Neural crest cell (in vitro differentiated cells): ENCODE data around the gene LTBP1. TPM values are rescaled to one million over a fixed set of nuclear protein-coding genes. Genes with fewer than 3 reads are reported as not detected.
A peak's percentile ranks its signal among the peaks of the same experiment; 100 is the strongest.

Source experiments
- DNase-seq: peaks from one replicate; pipeline ENCODE4 v3.0.0; 2021; ENCODE audit warnings: low read depth, mixed read lengths, low spot score
- H3K27ac Mint-ChIP-seq: one replicate; pipeline ENCODE4 v1.8.0; 2021; ENCODE audit warnings: mild to moderate bottlenecking, mixed read lengths; ENCODE audit not compliant: unreplicated experiment
- H3K27me3 Mint-ChIP-seq: 2 replicates; pipeline ENCODE4 v1.8.0; 2021; ENCODE audit warnings: low read depth, mild to moderate bottlenecking, mixed read lengths
- H3K36me3 Mint-ChIP-seq: 2 replicates; pipeline ENCODE4 v1.8.0; 2021; ENCODE audit warnings: low read depth, mild to moderate bottlenecking, mixed read lengths
- H3K4me1 Mint-ChIP-seq: 2 replicates; pipeline ENCODE4 v1.8.0; 2021; ENCODE audit warnings: mixed read lengths
- H3K4me3 Mint-ChIP-seq: one replicate; pipeline ENCODE4 v1.8.0; 2021; ENCODE audit warnings: mild to moderate bottlenecking, mixed read lengths
- H3K9me3 Mint-ChIP-seq: 2 replicates; pipeline ENCODE4 v1.8.0; 2021; ENCODE audit warnings: mixed read lengths
- total RNA-seq: library from RNA; stranded (reverse); gene quantifications from 2 replicates; pipeline ENCODE4 v1.2.1, GENCODE V29; 2021
- TF ChIP-seq, protein P1 (sequence below): fragments of 200-600 bp; sonication (generic); conservative IDR thresholded peaks from 2 replicates; pipeline ENCODE4 v1.5.0; 2021; ENCODE audit warnings: antibody characterized with exemption, mild to moderate bottlenecking

The LTBP1 gene
- total RNA-seq, 1 donor from 2014 or later = 30.2 TPM

DNA sequence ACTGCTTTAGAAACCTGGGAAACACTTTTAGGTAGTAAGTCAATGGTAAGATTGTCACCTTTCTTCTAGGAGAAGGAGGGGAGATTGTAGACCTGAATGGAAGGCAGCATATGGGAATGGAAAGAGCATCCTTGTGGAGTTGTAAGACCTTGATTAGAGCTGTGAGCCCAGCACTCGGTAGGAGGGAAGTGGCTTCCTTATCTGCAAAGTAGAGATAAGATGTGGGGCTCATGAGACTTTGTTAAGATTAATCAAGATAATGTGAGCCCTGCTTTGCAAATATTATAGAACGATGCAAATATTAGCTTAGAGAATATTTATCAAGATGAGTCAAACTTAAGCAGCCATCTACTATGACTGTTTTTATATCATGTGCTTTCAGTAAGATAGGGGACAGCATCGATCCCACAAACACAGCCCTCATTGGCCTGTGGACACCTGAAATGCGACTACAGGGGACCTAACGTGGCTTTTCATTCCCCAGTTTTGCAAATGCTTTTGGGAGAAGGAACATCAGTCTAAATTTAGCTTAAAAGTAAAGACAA lies 243.7 kb downstream of the LTBP1 start:
- H3K27ac Mint-ChIP-seq = peak overlapping the region; percentile 17
- H3K27me3 Mint-ChIP-seq = no peaks in the 10 kb centered on the region
- no peak overlapping the region for H3K4me3 Mint-ChIP-seq
- H3K4me1 Mint-ChIP-seq = peaks cover 11% of the 10 kb centered on the region
- H3K36me3 Mint-ChIP-seq = peaks cover 6% of the 10 kb centered on the region
- no peak for DNase-seq
- TF ChIP-seq, protein P1, sequence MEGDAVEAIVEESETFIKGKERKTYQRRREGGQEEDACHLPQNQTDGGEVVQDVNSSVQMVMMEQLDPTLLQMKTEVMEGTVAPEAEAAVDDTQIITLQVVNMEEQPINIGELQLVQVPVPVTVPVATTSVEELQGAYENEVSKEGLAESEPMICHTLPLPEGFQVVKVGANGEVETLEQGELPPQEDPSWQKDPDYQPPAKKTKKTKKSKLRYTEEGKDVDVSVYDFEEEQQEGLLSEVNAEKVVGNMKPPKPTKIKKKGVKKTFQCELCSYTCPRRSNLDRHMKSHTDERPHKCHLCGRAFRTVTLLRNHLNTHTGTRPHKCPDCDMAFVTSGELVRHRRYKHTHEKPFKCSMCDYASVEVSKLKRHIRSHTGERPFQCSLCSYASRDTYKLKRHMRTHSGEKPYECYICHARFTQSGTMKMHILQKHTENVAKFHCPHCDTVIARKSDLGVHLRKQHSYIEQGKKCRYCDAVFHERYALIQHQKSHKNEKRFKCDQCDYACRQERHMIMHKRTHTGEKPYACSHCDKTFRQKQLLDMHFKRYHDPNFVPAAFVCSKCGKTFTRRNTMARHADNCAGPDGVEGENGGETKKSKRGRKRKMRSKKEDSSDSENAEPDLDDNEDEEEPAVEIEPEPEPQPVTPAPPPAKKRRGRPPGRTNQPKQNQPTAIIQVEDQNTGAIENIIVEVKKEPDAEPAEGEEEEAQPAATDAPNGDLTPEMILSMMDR = no peak
- H3K9me3 Mint-ChIP-seq = no peaks in the 10 kb centered on the region

DNA sequence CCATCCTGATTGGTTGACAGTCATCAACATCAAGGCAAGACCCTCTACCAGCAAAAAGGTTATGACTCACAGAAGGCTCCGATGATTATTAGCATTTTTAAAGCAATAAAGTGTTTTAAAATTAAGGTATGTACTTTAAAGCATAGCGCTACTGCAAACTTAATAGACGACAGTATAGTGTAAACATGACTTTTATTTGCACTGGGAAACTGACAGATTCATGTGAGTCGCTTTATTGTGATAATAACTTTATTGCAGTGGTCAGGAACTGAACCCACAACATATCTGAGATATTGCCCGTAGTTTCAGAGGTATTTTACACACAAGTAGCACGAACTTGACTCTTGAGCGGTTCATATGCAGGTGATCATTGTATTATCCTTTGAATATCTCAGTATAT lies 249.1 kb downstream of the LTBP1 start:
- no peaks in the 10 kb centered on the region for H3K9me3 Mint-ChIP-seq
- H3K27me3 Mint-ChIP-seq = no peaks in the 10 kb centered on the region
- DNase-seq = no peak
- peaks cover 11% of the 10 kb centered on the region for H3K4me1 Mint-ChIP-seq
- no peak overlapping the region for H3K27ac Mint-ChIP-seq
- TF ChIP-seq, protein P1 = no peak
- peaks cover 4% of the 10 kb centered on the region for H3K36me3 Mint-ChIP-seq
- no peak overlapping the region for H3K4me3 Mint-ChIP-seq

DNA sequence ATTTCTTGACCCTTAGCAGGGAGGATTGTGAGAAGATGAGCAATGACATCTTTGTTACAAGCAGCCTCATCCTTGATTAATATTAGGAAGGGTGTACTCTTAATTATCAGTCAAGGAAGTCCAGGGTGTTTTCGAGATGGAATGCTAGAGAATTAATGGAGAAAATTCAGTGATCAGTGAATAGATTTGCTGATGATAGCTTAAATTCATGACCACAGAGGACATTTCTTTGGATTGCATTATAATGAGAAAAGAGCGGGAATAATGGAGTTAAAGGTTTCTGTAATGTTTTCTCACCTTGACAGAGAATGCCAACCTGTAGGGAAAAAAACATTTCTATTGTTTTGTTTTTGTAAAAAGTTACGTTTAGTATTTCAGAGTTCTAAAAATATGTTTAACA lies 249.9 kb downstream of the LTBP1 start:
- TF ChIP-seq, protein P1 = no peak
- no peak for DNase-seq
- Mint-ChIP-seq H3K27ac (no peak overlapping the region), H3K27me3 (no peaks in the 10 kb centered on the region), H3K9me3 (no peaks in the 10 kb centered on the region), H3K36me3 (peaks cover 4% of the 10 kb centered on the region), H3K4me1 (peaks cover 10% of the 10 kb centered on the region), H3K4me3 (no peak overlapping the region)

DNA sequence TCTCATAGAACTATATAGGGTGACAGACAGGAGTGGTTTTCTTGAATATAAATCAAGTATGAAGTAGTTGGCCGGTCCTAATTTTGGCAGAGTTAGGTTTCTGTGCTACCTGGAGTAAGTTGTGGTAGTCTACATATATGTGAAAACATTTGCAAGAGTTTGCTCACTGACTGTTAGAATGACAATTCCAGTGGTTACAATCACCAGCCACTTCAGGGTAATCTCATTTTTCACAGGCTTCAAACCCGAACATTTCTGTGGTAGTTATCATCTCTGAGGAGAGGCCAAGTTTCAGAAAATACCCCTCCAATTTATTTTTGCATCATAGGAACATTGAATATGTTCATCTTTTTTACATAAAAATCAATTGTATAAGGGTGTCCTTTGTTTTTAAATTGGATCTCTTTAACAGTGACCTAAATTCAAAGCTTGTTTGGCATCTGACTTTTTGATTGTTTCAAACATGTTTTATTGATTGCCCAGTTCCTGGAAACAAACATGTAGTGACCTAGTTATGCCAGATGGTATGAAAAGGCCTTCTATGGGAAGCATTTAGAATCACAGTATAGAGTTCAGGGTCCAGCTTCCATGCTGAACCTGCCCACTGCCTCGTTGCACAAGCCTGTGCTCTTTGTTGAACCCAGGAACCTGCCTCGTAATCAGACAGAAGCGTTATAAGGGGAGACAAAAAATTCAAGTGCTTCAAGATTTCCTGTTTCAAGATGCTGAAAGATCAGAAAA lies 250.6 kb downstream of the LTBP1 start:
- no peak overlapping the region for H3K4me3 Mint-ChIP-seq
- TF ChIP-seq, protein P1 = no peak
- no peak for DNase-seq
- H3K27me3 Mint-ChIP-seq = no peaks in the 10 kb centered on the region
- H3K27ac Mint-ChIP-seq = no peak overlapping the region
- H3K4me1 Mint-ChIP-seq = peaks cover 3% of the 10 kb centered on the region
- H3K36me3 Mint-ChIP-seq = peaks cover 4% of the 10 kb centered on the region
- no peaks in the 10 kb centered on the region for H3K9me3 Mint-ChIP-seq

DNA sequence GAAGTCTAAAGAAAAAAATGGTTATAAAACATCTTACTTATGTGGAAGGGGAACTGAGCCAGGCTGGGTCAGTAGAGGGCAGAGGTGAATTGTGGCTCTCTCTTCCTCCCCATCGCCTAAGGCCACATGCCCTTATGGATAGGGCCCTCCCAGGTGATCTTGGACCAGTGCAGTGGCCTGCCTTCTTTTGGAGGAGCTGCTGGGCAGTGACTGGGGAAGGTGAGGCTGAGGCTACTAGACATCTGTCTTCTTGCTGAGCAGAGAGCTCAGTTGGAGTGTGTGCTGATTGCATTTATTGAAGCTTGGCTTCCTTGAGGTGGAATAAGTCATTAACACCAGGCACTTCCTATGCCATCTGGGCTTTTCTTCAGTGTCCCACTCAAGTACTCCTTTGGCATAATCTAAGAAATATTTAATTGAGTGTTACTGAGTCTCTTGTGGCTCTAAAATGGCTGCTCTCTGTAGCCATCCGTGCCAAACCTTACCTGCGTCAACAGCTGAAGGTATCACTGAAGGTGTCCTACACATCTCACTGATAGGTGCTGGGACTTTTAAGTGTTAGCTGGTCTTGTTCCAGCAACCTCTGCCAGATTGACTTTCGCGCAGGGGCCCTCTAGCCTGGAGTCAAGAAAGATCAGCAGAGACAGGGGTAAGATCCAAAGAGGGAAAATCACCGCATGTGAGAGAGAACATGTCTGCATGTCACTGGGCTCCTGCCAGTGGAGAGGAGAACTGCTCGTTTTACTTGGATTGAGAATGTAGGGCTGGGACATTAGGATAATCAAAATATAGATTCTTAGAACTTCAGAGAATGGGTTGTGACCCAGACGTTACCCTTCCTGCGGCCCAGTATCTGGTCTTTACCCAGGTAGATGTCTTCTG lies 256.1 kb downstream of the LTBP1 start:
- H3K27me3 Mint-ChIP-seq = no peaks in the 10 kb centered on the region
- H3K36me3 Mint-ChIP-seq = peaks cover 2% of the 10 kb centered on the region
- no peak for DNase-seq
- no peaks in the 10 kb centered on the region for H3K4me1 Mint-ChIP-seq
- no peak overlapping the region for H3K4me3 Mint-ChIP-seq
- H3K9me3 Mint-ChIP-seq = no peaks in the 10 kb centered on the region
- no peak overlapping the region for H3K27ac Mint-ChIP-seq
- TF ChIP-seq, protein P1 = no peak
